ENCODE results near the gene WAC. TPM values are rescaled to one million over a fixed set of nuclear protein-coding genes. Genes with fewer than 3 reads are reported as not detected.

WAC gene
- total RNA-seq, 2 donors from 2014 or later: 43.8 to 58.3 TPM

GRCh38 chr10:28595613-28596012, 62.7 kb downstream of the WAC start:
- Histone ChIP-seq H3K27ac (no peak overlapping the region), H3K36me3 (replicated peaks in 1 of 2; ENCODE audit: insufficient read depth in 1 of 2, low read depth in 2 of 2) (peaks cover 3 to 8% of the 10 kb centered on the region in 2 donors), H3K4me3 (no peak overlapping the region), H3K27me3 (no peaks in the 10 kb centered on the region), H3K9me3 (no peaks in the 10 kb centered on the region), H3K4me1 (peaks cover 15% of the 10 kb centered on the region)
- ATAC-seq (no peak), DNase-seq (no peak)
- WGBS, 2 donors: 84 to 87% methylated on average over 3 of the region's 3 CpGs
- intact Hi-C loops (cut with DNase I): no loop called here
- no peak for TF ChIP-seq POLR2A (IDR thresholded peaks at IDR 0.05)
- no peak for TF ChIP-seq CTCF (IDR thresholded peaks at IDR 0.05)

- H3K4me1 ChIP-seq: peaks cover 17% of the 10 kb centered on the region
Measured at GRCh38 chr10:28600056-28600455, 67.1 kb downstream of the WAC start.

GRCh38 chr10:28601012-28601411, 68.1 kb downstream of the WAC start:
- no peak for TF ChIP-seq CTCF (IDR thresholded peaks at IDR 0.05)
- no peak for TF ChIP-seq POLR2A (IDR thresholded peaks at IDR 0.05)
- intact Hi-C loops (cut with DNase I): no loop called here
- Histone ChIP-seq H3K27ac (no peak overlapping the region), H3K36me3 (replicated peaks in 1 of 2; ENCODE audit: insufficient read depth in 1 of 2, low read depth in 2 of 2) (peaks cover 0 to 2% of the 10 kb centered on the region in 2 donors), H3K4me1 (peaks cover 21% of the 10 kb centered on the region), H3K27me3 (no peaks in the 10 kb centered on the region), H3K9me3 (no peaks in the 10 kb centered on the region), H3K4me3 (no peak overlapping the region)
- no peak for ATAC-seq
- 92 to 95% methylated on average over 4 of the region's 4 CpGs for WGBS, 2 donors
- DNase-seq: no peak

More at GRCh38 chr10:28600056-28600455, 67.1 kb downstream of the WAC start:
- Histone ChIP-seq H3K9me3 (no peaks in the 10 kb centered on the region), H3K4me3 (no peak overlapping the region), H3K27me3 (no peaks in the 10 kb centered on the region), H3K36me3 (replicated peaks in 1 of 2; ENCODE audit: insufficient read depth in 1 of 2, low read depth in 2 of 2) (peaks cover 0 to 2% of the 10 kb centered on the region in 2 donors), H3K27ac (no peak overlapping the region)
- DNase-seq (no peak), ATAC-seq (no peak)
- intact Hi-C loops (cut with DNase I): no loop called here
- WGBS, 2 donors: 52 to 54% methylated on average over 2 of the region's 2 CpGs
- TF ChIP-seq POLR2A (IDR thresholded peaks at IDR 0.05) (no peak), CTCF (IDR thresholded peaks at IDR 0.05) (no peak)

- ATAC-seq (no peak), DNase-seq (no peak)
- Histone ChIP-seq H3K4me3 (no peak overlapping the region), H3K27me3 (no peaks in the 10 kb centered on the region), H3K27ac (peak overlapping the region in 1 of 4 donors; percentile 41), H3K9me3 (no peaks in the 10 kb centered on the region), H3K36me3 (replicated peaks in 1 of 2; ENCODE audit: insufficient read depth in 1 of 2, low read depth in 2 of 2) (peaks cover 0 to 5% of the 10 kb centered on the region in 2 donors), H3K4me1 (peaks cover 23% of the 10 kb centered on the region)
- 55 to 58% methylated on average over 12 of the region's 12 CpGs for WGBS, 2 donors
- intact Hi-C loops (cut with DNase I): no loop called here
- TF ChIP-seq POLR2A (IDR thresholded peaks at IDR 0.05) (no peak), CTCF (IDR thresholded peaks at IDR 0.05) (no peak)
Measured at GRCh38 chr10:28604567-28605536, 71.9 kb downstream of the WAC start.

All from body of pancreas (tissue), 4 donors.